Liver (tissue), 9 donors: ENCODE data around the gene TGFBR3. TPM values are rescaled to one million over a fixed set of nuclear protein-coding genes. Genes with fewer than 3 reads are reported as not detected.

Experiments used
- DNase-seq: peaks from one replicate; pipeline ENCODE4 v3.0.0-alpha.2; 2017; ENCODE audit warnings: low spot score
- H3K27ac ChIP-seq, 2 donors: one replicate each; pipeline ENCODE4 v1.7.0; 2013; ENCODE audit warnings: inconsistent platforms in 2 of 2, low read length in 2 of 2, control low read depth in 1 of 2, low read depth in 1 of 2, mild to moderate bottlenecking in 1 of 2
- H3K27me3 ChIP-seq, 4 donors: one replicate each; pipeline versions ENCODE4 v1.6.1 to v1.7.0; 2013; ENCODE audit warnings: low read length in 3 of 4, inconsistent platforms in 1 of 4, mild to moderate bottlenecking in 1 of 4, moderate library complexity in 1 of 4; ENCODE audit not compliant: control insufficient read depth in 4 of 4, insufficient read depth in 4 of 4
- H3K36me3 ChIP-seq, 4 donors: one replicate each; pipeline versions ENCODE4 v1.6.1 to v1.7.0; 2013; ENCODE audit warnings: low read length in 3 of 4, mild to moderate bottlenecking in 3 of 4, low read depth in 1 of 4, moderate library complexity in 1 of 4; ENCODE audit not compliant: control insufficient read depth in 4 of 4, insufficient read depth in 3 of 4
- H3K4me1 ChIP-seq, 4 donors: one replicate each; pipeline versions ENCODE4 v1.6.1 to v1.7.0; 2013; ENCODE audit warnings: low read length in 3 of 4, mild to moderate bottlenecking in 3 of 4, moderate library complexity in 1 of 4; ENCODE audit not compliant: control insufficient read depth in 4 of 4, insufficient read depth in 4 of 4
- H3K4me3 ChIP-seq, 3 donors: one replicate each; pipeline versions ENCODE4 v1.6.1 to v1.7.0; 2013; ENCODE audit warnings: low read length in 3 of 3, control low read depth in 1 of 3, low read depth in 1 of 3, mild to moderate bottlenecking in 1 of 3
- H3K9ac ChIP-seq, 2 donors: one replicate each; pipeline ENCODE4 v1.7.0; 2013; ENCODE audit warnings: low read length in 2 of 2, mild to moderate bottlenecking in 2 of 2, moderate library complexity in 2 of 2, control low read depth in 1 of 2, low read depth in 1 of 2
- H3K9me3 ChIP-seq, 4 donors: one replicate each; pipeline versions ENCODE4 v1.6.1 to v1.7.0; 2013; ENCODE audit warnings: low read length in 3 of 4; ENCODE audit not compliant: control insufficient read depth in 4 of 4
- EGR1 ChIP-seq, 2 donors: IDR thresholded peaks; 2 replicates each; pipeline ENCODE4 v1.6.1; 2016 to 2018; ENCODE audit warnings: antibody characterized with exemption in 2 of 2, low read depth in 2 of 2
- FOXA1 ChIP-seq: IDR thresholded peaks from 2 replicates; pipeline ENCODE4 v1.6.1; 2016; ENCODE audit warnings: antibody characterized with exemption
- FOXA2 ChIP-seq: IDR thresholded peaks from 2 replicates; pipeline ENCODE4 v1.6.1; 2016; ENCODE audit warnings: antibody characterized with exemption
- GABPA ChIP-seq, 2 donors: IDR thresholded peaks in 1 of 2; conservative IDR thresholded peaks in 1 of 2; 2 replicates each; pipeline ENCODE4 v1.6.1; 2016; ENCODE audit warnings: antibody characterized with exemption in 2 of 2, mild to moderate bottlenecking in 1 of 2, moderate library complexity in 1 of 2
- HNF4A ChIP-seq, 2 donors: conservative IDR thresholded peaks; 2 replicates each; pipeline ENCODE4 v1.6.1; 2016; ENCODE audit warnings: antibody characterized with exemption in 2 of 2, mild to moderate bottlenecking in 2 of 2
- HNF4G ChIP-seq: IDR thresholded peaks from 2 replicates; pipeline ENCODE4 v1.6.1; 2016; ENCODE audit warnings: antibody characterized with exemption
- JUND ChIP-seq, 2 donors: IDR thresholded peaks; 2 replicates each; pipeline ENCODE4 v1.6.1; 2016; ENCODE audit warnings: antibody characterized with exemption in 2 of 2
- NR2F2 ChIP-seq: IDR thresholded peaks from 2 replicates; pipeline ENCODE4 v1.6.1; 2016; ENCODE audit warnings: antibody characterized with exemption
- RAD21 ChIP-seq, 2 donors: IDR thresholded peaks; 2 replicates each; pipeline ENCODE4 v1.6.1; 2016; ENCODE audit warnings: antibody characterized with exemption in 2 of 2, mild to moderate bottlenecking in 2 of 2
- RXRA ChIP-seq, 2 donors: IDR thresholded peaks; 2 replicates each; pipeline ENCODE4 v1.6.1; 2017 to 2018; ENCODE audit warnings: antibody characterized with exemption in 2 of 2, mild to moderate bottlenecking in 1 of 2
- SP1 ChIP-seq: IDR thresholded peaks from 2 replicates; pipeline ENCODE4 v1.6.1; 2018; ENCODE audit warnings: antibody characterized with exemption, mild to moderate bottlenecking
- TAF1 ChIP-seq: conservative IDR thresholded peaks from 2 replicates; pipeline ENCODE4 v1.6.1; 2016; ENCODE audit warnings: antibody characterized with exemption, mild to moderate bottlenecking
- YY1 ChIP-seq: IDR thresholded peaks from 2 replicates; pipeline ENCODE4 v1.6.1; 2016; ENCODE audit warnings: antibody characterized with exemption, mild to moderate bottlenecking
- ZBTB33 ChIP-seq: IDR thresholded peaks from 2 replicates; pipeline ENCODE4 v1.6.1; 2016; ENCODE audit warnings: antibody characterized with exemption
- whole genome bisulfite sequencing: extraction: QIAGEN DNeasy Blood & Tissue Kit; methylation state at CpG from one replicate; pipeline ENCODE4 v1.1.7; 2013; 5-methylcytosine and 5-hydroxymethylcytosine counted together
- polyA plus RNA-seq, 2 donors: library from polyadenylated mRNA; stranded (reverse) in 1 of 2; unstranded in 1 of 2; fragments of 200-250 nt in 1 of 2; fragments of >200 nt in 1 of 2; fragmentation: Nextera tagmentation in 1 of 2; extraction: Ambion mirVana in 1 of 2; gene quantifications; one replicate each; pipeline versions ENCODE4 v1.2.1 to v1.2.3, GENCODE V29; 2013 to 2015
- total RNA-seq, 2 donors: library from RNA; depleted of rRNA; stranded (reverse); fragments of >200 nt; gene quantifications; one replicate each; pipeline ENCODE4 v1.2.3, GENCODE V29; 2014
- TF ChIP-seq, protein P1 (sequence below): fragments of 150-350 bp; IDR thresholded peaks from 2 replicates; pipeline ENCODE4 v1.5.1; 2017; ENCODE audit warnings: improper control_type of control experiment, low read depth, low read length; ENCODE audit not compliant: missing input control
- TF ChIP-seq, protein P2 (sequence below): IDR thresholded peaks from 2 replicates; pipeline ENCODE4 v1.6.1; 2016; ENCODE audit warnings: antibody characterized with exemption
- TF ChIP-seq, protein P3 (sequence below): IDR thresholded peaks from 2 replicates; pipeline ENCODE4 v1.6.1; 2016; ENCODE audit warnings: antibody characterized with exemption, mild to moderate bottlenecking
- TF ChIP-seq, protein P4 (sequence below): IDR thresholded peaks from 2 replicates; pipeline ENCODE4 v1.6.1; 2016; ENCODE audit warnings: antibody characterized with exemption
- donor health status: healthy.
- donor health status: healthy.
- donor health status: healthy.
- donor health status: healthy.
- donor health status: healthy.

TGFBR3 gene
- total and polyA plus RNA-seq, 4 donors: 6.1 to 19.3 (median 9.9) TPM

GRCh38 chr1:91747666-91748065 is 138.3 kb downstream of the TGFBR3 start:
- Histone ChIP-seq H3K9ac (no peak overlapping the region), H3K9me3 (no peaks in the 10 kb centered on the region), H3K4me1 (peaks cover 9 to 62% (median 45%) of the 10 kb centered on the region in 4 donors), H3K27ac (no peak overlapping the region), H3K27me3 (no peaks in the 10 kb centered on the region), H3K4me3 (no peak overlapping the region), H3K36me3 (no peaks in the 10 kb centered on the region)
- no peak for DNase-seq
- 87% methylated on average over 6 of the region's 6 CpGs for WGBS
- TF ChIP-seq, protein P1, sequence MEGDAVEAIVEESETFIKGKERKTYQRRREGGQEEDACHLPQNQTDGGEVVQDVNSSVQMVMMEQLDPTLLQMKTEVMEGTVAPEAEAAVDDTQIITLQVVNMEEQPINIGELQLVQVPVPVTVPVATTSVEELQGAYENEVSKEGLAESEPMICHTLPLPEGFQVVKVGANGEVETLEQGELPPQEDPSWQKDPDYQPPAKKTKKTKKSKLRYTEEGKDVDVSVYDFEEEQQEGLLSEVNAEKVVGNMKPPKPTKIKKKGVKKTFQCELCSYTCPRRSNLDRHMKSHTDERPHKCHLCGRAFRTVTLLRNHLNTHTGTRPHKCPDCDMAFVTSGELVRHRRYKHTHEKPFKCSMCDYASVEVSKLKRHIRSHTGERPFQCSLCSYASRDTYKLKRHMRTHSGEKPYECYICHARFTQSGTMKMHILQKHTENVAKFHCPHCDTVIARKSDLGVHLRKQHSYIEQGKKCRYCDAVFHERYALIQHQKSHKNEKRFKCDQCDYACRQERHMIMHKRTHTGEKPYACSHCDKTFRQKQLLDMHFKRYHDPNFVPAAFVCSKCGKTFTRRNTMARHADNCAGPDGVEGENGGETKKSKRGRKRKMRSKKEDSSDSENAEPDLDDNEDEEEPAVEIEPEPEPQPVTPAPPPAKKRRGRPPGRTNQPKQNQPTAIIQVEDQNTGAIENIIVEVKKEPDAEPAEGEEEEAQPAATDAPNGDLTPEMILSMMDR: no peak
- no peak for TF ChIP-seq NR2F2
- TF ChIP-seq, protein P2, sequence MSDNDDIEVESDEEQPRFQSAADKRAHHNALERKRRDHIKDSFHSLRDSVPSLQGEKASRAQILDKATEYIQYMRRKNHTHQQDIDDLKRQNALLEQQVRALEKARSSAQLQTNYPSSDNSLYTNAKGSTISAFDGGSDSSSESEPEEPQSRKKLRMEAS: no peak
- TF ChIP-seq ZBTB33: no peak
- no peak for TF ChIP-seq GABPA (IDR thresholded peaks at IDR 0.05 in 1 of 2, conservative IDR thresholded peaks at IDR 0.05 in 1 of 2)
- no peak for TF ChIP-seq JUND (IDR thresholded peaks at IDR 0.05)
- TF ChIP-seq EGR1 (IDR thresholded peaks at IDR 0.05; ENCODE audit: low read depth in 2 of 2): no peak
- no peak for TF ChIP-seq TAF1
- TF ChIP-seq, protein P3, sequence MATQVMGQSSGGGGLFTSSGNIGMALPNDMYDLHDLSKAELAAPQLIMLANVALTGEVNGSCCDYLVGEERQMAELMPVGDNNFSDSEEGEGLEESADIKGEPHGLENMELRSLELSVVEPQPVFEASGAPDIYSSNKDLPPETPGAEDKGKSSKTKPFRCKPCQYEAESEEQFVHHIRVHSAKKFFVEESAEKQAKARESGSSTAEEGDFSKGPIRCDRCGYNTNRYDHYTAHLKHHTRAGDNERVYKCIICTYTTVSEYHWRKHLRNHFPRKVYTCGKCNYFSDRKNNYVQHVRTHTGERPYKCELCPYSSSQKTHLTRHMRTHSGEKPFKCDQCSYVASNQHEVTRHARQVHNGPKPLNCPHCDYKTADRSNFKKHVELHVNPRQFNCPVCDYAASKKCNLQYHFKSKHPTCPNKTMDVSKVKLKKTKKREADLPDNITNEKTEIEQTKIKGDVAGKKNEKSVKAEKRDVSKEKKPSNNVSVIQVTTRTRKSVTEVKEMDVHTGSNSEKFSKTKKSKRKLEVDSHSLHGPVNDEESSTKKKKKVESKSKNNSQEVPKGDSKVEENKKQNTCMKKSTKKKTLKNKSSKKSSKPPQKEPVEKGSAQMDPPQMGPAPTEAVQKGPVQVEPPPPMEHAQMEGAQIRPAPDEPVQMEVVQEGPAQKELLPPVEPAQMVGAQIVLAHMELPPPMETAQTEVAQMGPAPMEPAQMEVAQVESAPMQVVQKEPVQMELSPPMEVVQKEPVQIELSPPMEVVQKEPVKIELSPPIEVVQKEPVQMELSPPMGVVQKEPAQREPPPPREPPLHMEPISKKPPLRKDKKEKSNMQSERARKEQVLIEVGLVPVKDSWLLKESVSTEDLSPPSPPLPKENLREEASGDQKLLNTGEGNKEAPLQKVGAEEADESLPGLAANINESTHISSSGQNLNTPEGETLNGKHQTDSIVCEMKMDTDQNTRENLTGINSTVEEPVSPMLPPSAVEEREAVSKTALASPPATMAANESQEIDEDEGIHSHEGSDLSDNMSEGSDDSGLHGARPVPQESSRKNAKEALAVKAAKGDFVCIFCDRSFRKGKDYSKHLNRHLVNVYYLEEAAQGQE: no peak
- no peak for TF ChIP-seq SP1
- TF ChIP-seq HNF4G: no peak
- no peak for TF ChIP-seq HNF4A (conservative IDR thresholded peaks at IDR 0.05)
- TF ChIP-seq FOXA1: no peak
- no peak for TF ChIP-seq RAD21 (IDR thresholded peaks at IDR 0.05)
- TF ChIP-seq, protein P4, sequence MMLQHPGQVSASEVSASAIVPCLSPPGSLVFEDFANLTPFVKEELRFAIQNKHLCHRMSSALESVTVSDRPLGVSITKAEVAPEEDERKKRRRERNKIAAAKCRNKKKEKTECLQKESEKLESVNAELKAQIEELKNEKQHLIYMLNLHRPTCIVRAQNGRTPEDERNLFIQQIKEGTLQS: no peak
- TF ChIP-seq FOXA2: no peak
- no peak for TF ChIP-seq YY1
- TF ChIP-seq RXRA (IDR thresholded peaks at IDR 0.05): no peak
